Suprapubic skin (tissue), 4 donors: ENCODE data around the gene PLA2G4F. TPM values are rescaled to one million over a fixed set of nuclear protein-coding genes. Genes with fewer than 3 reads are reported as not detected.
A peak's percentile ranks its signal among the peaks of the same experiment; 100 is the strongest.

Experiments used
- DNase-seq, 2 donors: peaks; one replicate each; pipeline ENCODE4 v3.0.0-alpha.2; 2019; ENCODE audit warnings: low spot score in 2 of 2
- H3K27ac ChIP-seq: fragments of 200-600 bp; sonication (generic); one replicate; pipeline ENCODE4 v1.5.1; 2019
- H3K27me3 ChIP-seq: fragments of 200-600 bp; sonication (generic); one replicate; pipeline ENCODE4 v1.5.1; 2019
- H3K36me3 ChIP-seq: fragments of 200-600 bp; sonication (generic); one replicate; pipeline ENCODE4 v1.5.1; 2019
- H3K4me1 ChIP-seq: fragments of 200-600 bp; sonication (generic); one replicate; pipeline ENCODE4 v1.5.1; 2019
- H3K4me3 ChIP-seq: fragments of 200-600 bp; sonication (generic); one replicate; pipeline ENCODE4 v1.5.1; 2019; ENCODE audit warnings: mild to moderate bottlenecking
- H3K9me3 ChIP-seq: fragments of 200-600 bp; sonication (generic); one replicate; pipeline ENCODE4 v1.5.1; 2019
- CTCF ChIP-seq, 2 donors: fragments of 200-600 bp in 1 of 2; fragments of 450-650 bp in 1 of 2; sonication (generic) in 1 of 2; IDR thresholded peaks; one replicate each; pipeline ENCODE4 v1.5.1; 2016 to 2019; ENCODE audit warnings: antibody characterized with exemption in 2 of 2, mild to moderate bottlenecking in 1 of 2, moderate library complexity in 1 of 2
- EP300 ChIP-seq: sonication (generic); formaldehyde crosslinking; IDR thresholded peaks from one replicate; pipeline ENCODE4 v1.6.1; 2017; ENCODE audit warnings: antibody characterized with exemption
- POLR2A ChIP-seq, 2 donors: fragments of 450-650 bp; IDR thresholded peaks; one replicate each; pipeline ENCODE4 v1.6.1; 2017; ENCODE audit warnings: antibody characterized with exemption in 2 of 2, mild to moderate bottlenecking in 2 of 2, moderate library complexity in 2 of 2
- POLR2AphosphoS5 ChIP-seq, 3 donors: sonication (generic); formaldehyde crosslinking; IDR thresholded peaks; one replicate each; pipeline ENCODE4 v1.6.1; 2017; ENCODE audit warnings: antibody characterized with exemption in 3 of 3
- WGBS: methylation state at CpG from one replicate; pipeline ENCODE4 v1.1.5; 2018; 5-methylcytosine and 5-hydroxymethylcytosine counted together
- total RNA-seq, 4 donors: library from RNA; depleted of rRNA; stranded (reverse); fragments of >200 nt; gene quantifications; one replicate each; pipeline ENCODE4 v1.1.0, GENCODE V29; 2016

The PLA2G4F gene
- total RNA-seq, 4 donors from 2014 or later = 209 to 311 (median 246) TPM

GRCh38 chr15:42152196-42152920 lies 4.1 kb downstream of the PLA2G4F start:
- Histone ChIP-seq H3K27ac (peak overlapping the region; percentile 83), H3K4me3 (no peak overlapping the region), H3K27me3 (no peaks in the 10 kb centered on the region), H3K36me3 (no peaks in the 10 kb centered on the region), H3K9me3 (no peaks in the 10 kb centered on the region), H3K4me1 (peaks cover 47% of the 10 kb centered on the region)
- peak in 1 of 3 donors; percentile 73 for TF ChIP-seq POLR2AphosphoS5 (IDR thresholded peaks at IDR 0.05)
- TF ChIP-seq EP300 = no peak
- 59% methylated on average over 11 of the region's 14 CpGs for WGBS
- peak; percentile 43 to 66 for DNase-seq

- TF ChIP-seq EP300 (no peak), POLR2AphosphoS5 (IDR thresholded peaks at IDR 0.05) (no peak), CTCF (IDR thresholded peaks at IDR 0.05) (no peak), POLR2A (IDR thresholded peaks at IDR 0.05) (no peak)
- H3K36me3 ChIP-seq = no peaks in the 10 kb centered on the region
- H3K4me3 ChIP-seq = no peak overlapping the region
- peaks cover 50% of the 10 kb centered on the region for H3K4me1 ChIP-seq
- H3K27me3 ChIP-seq = no peaks in the 10 kb centered on the region
- WGBS = 74% methylated on average over 4 of the region's 4 CpGs
- H3K9me3 ChIP-seq = no peaks in the 10 kb centered on the region
- H3K27ac ChIP-seq = peak overlapping the region; percentile 83
- peak; percentile 48 to 65 for DNase-seq
Observed at GRCh38 chr15:42151736-42152135, 4.7 kb downstream of the PLA2G4F start.

- Histone ChIP-seq H3K27me3 (no peaks in the 10 kb centered on the region), H3K4me1 (peaks cover 49% of the 10 kb centered on the region), H3K36me3 (no peaks in the 10 kb centered on the region), H3K4me3 (no peak overlapping the region), H3K27ac (no peak overlapping the region), H3K9me3 (no peaks in the 10 kb centered on the region)
- DNase-seq = peak; percentile 48 to 53
- no peak for TF ChIP-seq POLR2AphosphoS5 (IDR thresholded peaks at IDR 0.05)
- 64% methylated on average over 10 of the region's 10 CpGs for WGBS
Observed at GRCh38 chr15:42151141-42151561, 5.3 kb downstream of the PLA2G4F start.

GRCh38 chr15:42150219-42150970 lies 6.0 kb downstream of the PLA2G4F start:
- Histone ChIP-seq H3K4me1 (peaks cover 49% of the 10 kb centered on the region), H3K36me3 (no peaks in the 10 kb centered on the region), H3K9me3 (no peaks in the 10 kb centered on the region), H3K4me3 (no peak overlapping the region), H3K27me3 (no peaks in the 10 kb centered on the region), H3K27ac (no peak overlapping the region)
- TF ChIP-seq POLR2A (IDR thresholded peaks at IDR 0.05) = no peak
- TF ChIP-seq EP300 = no peak
- TF ChIP-seq CTCF (IDR thresholded peaks at IDR 0.05) = no peak
- no peak for TF ChIP-seq POLR2AphosphoS5 (IDR thresholded peaks at IDR 0.05)
- 61% methylated on average over 10 of the region's 17 CpGs for WGBS
- peak; percentile 44 to 66 for DNase-seq

- TF ChIP-seq EP300 (no peak), CTCF (IDR thresholded peaks at IDR 0.05) (no peak), POLR2AphosphoS5 (IDR thresholded peaks at IDR 0.05) (no peak), POLR2A (IDR thresholded peaks at IDR 0.05) (no peak)
- Histone ChIP-seq H3K36me3 (no peaks in the 10 kb centered on the region), H3K9me3 (no peaks in the 10 kb centered on the region), H3K27ac (no peak overlapping the region), H3K27me3 (no peaks in the 10 kb centered on the region), H3K4me3 (no peak overlapping the region), H3K4me1 (peaks cover 49% of the 10 kb centered on the region)
- WGBS = 76% methylated on average over 6 of the region's 14 CpGs
- peak; percentile 59 to 72 for DNase-seq
Observed at GRCh38 chr15:42149493-42150218, 6.8 kb downstream of the PLA2G4F start.
